Heart right ventricle (tissue), 16 donors: Measurements from ENCODE around the gene DYNLL2. TPM values are rescaled to one million over a fixed set of nuclear protein-coding genes. Genes with fewer than 3 reads are reported as not detected.
"Not testable (repeated sequence)": the region's sequence is repeated elsewhere in the genome, so short reads cannot be mapped to it uniquely, and the experiment has no call there.

ENCODE experiments used
- ATAC-seq, 8 donors: fragments of 200-7000 bp; cut with Tn5 transposase; one replicate each; pipeline ENCODE4 v1.9.1; 2020; ENCODE audit warnings: mild to moderate bottlenecking in 8 of 8, moderate library complexity in 8 of 8, moderate number of reproducible peaks in 1 of 8
- DNase-seq, 2 donors: peaks; one replicate each; pipeline ENCODE4 v3.0.0-alpha.2; 2020
- H3K27ac ChIP-seq, 10 donors: fragments of 200-600 bp; sonication (generic) in 2 of 10; one replicate each; pipeline versions ENCODE4 v1.5.0 to v1.8.0; 2020 to 2022; ENCODE audit warnings: mild to moderate bottlenecking in 3 of 10
- H3K27me3 ChIP-seq, 7 donors: fragments of 200-600 bp; one replicate each; pipeline ENCODE4 v1.8.0; 2021 to 2022; ENCODE audit warnings: mild to moderate bottlenecking in 2 of 7
- H3K36me3 ChIP-seq, 9 donors: fragments of 200-600 bp; sonication (generic) in 1 of 9; one replicate each; pipeline versions ENCODE4 v1.5.0 to v1.8.0; 2020 to 2022; ENCODE audit warnings: mild to moderate bottlenecking in 2 of 9
- H3K4me1 ChIP-seq, 9 donors: fragments of 200-600 bp; sonication (generic) in 1 of 9; one replicate each; pipeline versions ENCODE4 v1.5.0 to v1.8.0; 2020 to 2022; ENCODE audit warnings: mild to moderate bottlenecking in 4 of 9
- H3K4me3 ChIP-seq, 10 donors: fragments of 200-600 bp; sonication (generic) in 2 of 10; one replicate each; pipeline versions ENCODE4 v1.5.0 to v1.8.0; 2020 to 2022; ENCODE audit warnings: mild to moderate bottlenecking in 7 of 10, moderate library complexity in 2 of 10
- H3K9me3 ChIP-seq, 11 donors: fragments of 200-600 bp in 10 of 11; sonication (generic) in 2 of 11; one replicate each; pipeline versions ENCODE4 v1.5.0 to v1.8.0; 2013 to 2022; ENCODE audit warnings: mild to moderate bottlenecking in 2 of 11, control low read depth in 1 of 11, moderate library complexity in 1 of 11
- WGBS, 2 donors: extraction: QIAGEN DNeasy Blood & Tissue Kit; methylation state at CpG; one replicate each; pipeline ENCODE4 v1.1.7; 2013; ENCODE audit warnings: inconsistent platforms in 1 of 2; 5-methylcytosine and 5-hydroxymethylcytosine counted together
- intact Hi-C, 10 donors: fragments of 100-400 bp; cut with DNase I; formaldehyde crosslinking; loops; one replicate each; pipeline versions ENCODE4 v1.11.1 to v1.14.2; 2022
- polyA plus RNA-seq, 2 donors: library from polyadenylated mRNA; stranded (reverse); fragments of 200-250 nt; gene quantifications; one replicate each; pipeline ENCODE4 v1.2.3, GENCODE V29; 2013
- total RNA-seq, 10 donors: library from RNA; stranded (reverse); fragmentation: NEBNext Ultra II Directional in 3 of 10; extraction: Animal tissue kit (Norgen Biotek cat#: 25700) in 3 of 10; gene quantifications; one replicate each; pipeline versions ENCODE4 v1.2.1 to v1.2.4, GENCODE V29; 2021 to 2023
- TF ChIP-seq, protein P1 (sequence below), 9 donors: fragments of 200-600 bp; sonication (generic) in 2 of 9; IDR thresholded peaks; one replicate each; pipeline versions ENCODE4 v1.5.0 to v1.8.0; 2021 to 2022; ENCODE audit warnings: antibody characterized with exemption in 9 of 9, mild to moderate bottlenecking in 5 of 9, moderate library complexity in 1 of 9
- donor health status: Arrhythmogenic right ventricular cardiomyopathy.
- donor health status: ischemic (EF 13 %, LVEDD 7.1; RV severe dilation, severe dysfunction).
- donor health status: healthy with polysubstance abuse.
- donor health status: DM: no; HTN: yes; CAD: no.
- donor health status: DM: no; HTN: no; CAD: no.
- donor health status: ischemic (EF 25% LVEDD 6.9; RV normal size, moderate dysfunction).
- donor health status: ischemic (EF 25% LVEDD 5.7; RV mildly dilated, moderate dysfunction).
- donor health status: healthy.
- donor health status: DM: yes; HTN: yes; CAD: no.
- donor health status: Ischemic cardiomyopathy.
- donor health status: ischemic (EF 35%, LVEDD 5.7; RV mildly dilated, moderate dysfunction).
- donor health status: nonischemic (EF 11% LVEDD 7.7; RV severe dilation, severe dysfunction).
- donor health status: DM: yes; HTN: yes; CAD: no.
- donor health status: PGD.
- donor health status: ischemic (EF 29% LVEDD 5.4; RV normal size, mild dysfunction).
- donor health status: nonischemic (EF 23%, LVEDD 6.1; RV moderate dilation, normal function).

The DYNLL2 gene
- total and polyA plus RNA-seq, 12 donors: 45.3 to 105 (median 79.6) TPM

DNA sequence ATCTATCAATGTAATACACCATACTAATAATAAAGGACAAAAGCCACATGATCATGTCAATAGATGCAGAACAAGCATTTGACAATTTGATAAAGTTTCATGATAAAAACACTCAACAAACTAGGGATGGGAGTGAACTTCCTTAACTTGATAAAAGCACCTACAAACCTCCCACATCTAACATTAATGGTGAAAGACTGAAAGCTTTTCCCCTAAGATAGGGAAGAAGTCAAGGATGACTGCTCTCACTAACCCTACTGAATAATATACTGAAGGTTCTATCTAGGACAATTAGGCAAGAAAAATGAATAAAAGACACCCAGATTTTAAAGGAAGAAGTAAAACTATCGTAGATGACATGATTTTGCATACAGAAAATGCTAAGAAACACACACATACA, 10.4 kb upstream of the DYNLL2 start:
- peaks cover 0 to 27% (median 0%) of the 10 kb centered on the region in 7 donors for H3K27me3 ChIP-seq
- no peak overlapping the region for H3K27ac ChIP-seq
- no peaks in the 10 kb centered on the region for H3K4me1 ChIP-seq
- H3K36me3 ChIP-seq: no peaks in the 10 kb centered on the region
- TF ChIP-seq, protein P1, sequence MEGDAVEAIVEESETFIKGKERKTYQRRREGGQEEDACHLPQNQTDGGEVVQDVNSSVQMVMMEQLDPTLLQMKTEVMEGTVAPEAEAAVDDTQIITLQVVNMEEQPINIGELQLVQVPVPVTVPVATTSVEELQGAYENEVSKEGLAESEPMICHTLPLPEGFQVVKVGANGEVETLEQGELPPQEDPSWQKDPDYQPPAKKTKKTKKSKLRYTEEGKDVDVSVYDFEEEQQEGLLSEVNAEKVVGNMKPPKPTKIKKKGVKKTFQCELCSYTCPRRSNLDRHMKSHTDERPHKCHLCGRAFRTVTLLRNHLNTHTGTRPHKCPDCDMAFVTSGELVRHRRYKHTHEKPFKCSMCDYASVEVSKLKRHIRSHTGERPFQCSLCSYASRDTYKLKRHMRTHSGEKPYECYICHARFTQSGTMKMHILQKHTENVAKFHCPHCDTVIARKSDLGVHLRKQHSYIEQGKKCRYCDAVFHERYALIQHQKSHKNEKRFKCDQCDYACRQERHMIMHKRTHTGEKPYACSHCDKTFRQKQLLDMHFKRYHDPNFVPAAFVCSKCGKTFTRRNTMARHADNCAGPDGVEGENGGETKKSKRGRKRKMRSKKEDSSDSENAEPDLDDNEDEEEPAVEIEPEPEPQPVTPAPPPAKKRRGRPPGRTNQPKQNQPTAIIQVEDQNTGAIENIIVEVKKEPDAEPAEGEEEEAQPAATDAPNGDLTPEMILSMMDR (IDR thresholded peaks at IDR 0.05): no peak
- DNase-seq (no peak), ATAC-seq (no peak)
- H3K9me3 ChIP-seq: no peaks in the 10 kb centered on the region
- intact Hi-C loops: no loop called here
- 70 to 84% methylated on average over 1 of the region's 1 CpG for WGBS, 2 donors
- H3K4me3 ChIP-seq: no peak overlapping the region

GRCh38 chr17:58073266-58073665, 10.0 kb upstream of the DYNLL2 start:
- intact Hi-C loops, DNase-seq, H3K9me3 ChIP-seq, H3K4me3 ChIP-seq, H3K27ac ChIP-seq, H3K4me1 ChIP-seq, ATAC-seq, H3K36me3 ChIP-seq: not testable (repeated sequence)
- H3K27me3 ChIP-seq: peaks cover 0 to 28% (median 0%) of the 10 kb centered on the region in 7 donors
- WGBS, 2 donors: 17 to 36% methylated on average over 6 of the region's 7 CpGs

DNA sequence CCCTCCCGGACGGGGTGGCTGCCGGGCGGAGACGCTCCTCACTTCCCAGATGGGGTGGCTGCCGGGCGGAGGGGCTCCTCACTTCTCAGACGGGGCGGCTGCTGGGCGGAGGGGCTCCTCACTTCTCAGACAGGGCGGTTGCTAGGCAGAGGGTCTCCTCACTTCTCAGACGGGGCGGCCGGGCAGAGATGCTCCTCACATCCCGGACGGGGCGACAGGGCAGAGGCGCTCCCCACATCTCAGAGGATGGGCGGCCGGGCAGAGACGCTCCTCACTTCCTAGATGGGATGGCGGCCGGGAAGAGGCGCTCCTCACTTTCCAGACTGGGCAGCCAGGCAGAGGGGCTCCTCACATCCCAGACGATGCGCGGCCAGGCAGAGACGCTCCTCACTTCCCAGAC, 8.8 kb upstream of the DYNLL2 start:
- H3K27me3 ChIP-seq: peaks cover 0 to 32% (median 0%) of the 10 kb centered on the region in 7 donors
- ATAC-seq, H3K4me1 ChIP-seq, DNase-seq, H3K4me3 ChIP-seq, intact Hi-C loops, H3K27ac ChIP-seq, H3K9me3 ChIP-seq, H3K36me3 ChIP-seq: not testable (repeated sequence)
- WGBS, 2 donors: 93 to 100% methylated on average over 3 to 15 of the region's 28 CpGs

GRCh38 chr17:58079300-58080033, 3.8 kb upstream of the DYNLL2 start:
- Histone ChIP-seq H3K27ac (no peak overlapping the region), H3K4me3 (no peak overlapping the region), H3K4me1 (peaks cover 0 to 11% (median 9%) of the 10 kb centered on the region in 9 donors), H3K36me3 (no peaks in the 10 kb centered on the region), H3K27me3 (peaks cover 0 to 20% (median 0%) of the 10 kb centered on the region in 7 donors), H3K9me3 (no peaks in the 10 kb centered on the region)
- TF ChIP-seq, protein P1 (IDR thresholded peaks at IDR 0.05): no peak
- intact Hi-C loops: loop anchor here in 8 of 10 donors (5.0 to 10.0 kb wide), 4 partner anchors 65 to 225 kb away; partner anchors contain the start of genes MRPS23 (in 4 of the 8) and SRSF1 (in 3 of the 8)
- ATAC-seq (no peak), DNase-seq (no peak)
- WGBS, 2 donors: 71 to 72% methylated on average over 6 of the region's 6 CpGs

DNA sequence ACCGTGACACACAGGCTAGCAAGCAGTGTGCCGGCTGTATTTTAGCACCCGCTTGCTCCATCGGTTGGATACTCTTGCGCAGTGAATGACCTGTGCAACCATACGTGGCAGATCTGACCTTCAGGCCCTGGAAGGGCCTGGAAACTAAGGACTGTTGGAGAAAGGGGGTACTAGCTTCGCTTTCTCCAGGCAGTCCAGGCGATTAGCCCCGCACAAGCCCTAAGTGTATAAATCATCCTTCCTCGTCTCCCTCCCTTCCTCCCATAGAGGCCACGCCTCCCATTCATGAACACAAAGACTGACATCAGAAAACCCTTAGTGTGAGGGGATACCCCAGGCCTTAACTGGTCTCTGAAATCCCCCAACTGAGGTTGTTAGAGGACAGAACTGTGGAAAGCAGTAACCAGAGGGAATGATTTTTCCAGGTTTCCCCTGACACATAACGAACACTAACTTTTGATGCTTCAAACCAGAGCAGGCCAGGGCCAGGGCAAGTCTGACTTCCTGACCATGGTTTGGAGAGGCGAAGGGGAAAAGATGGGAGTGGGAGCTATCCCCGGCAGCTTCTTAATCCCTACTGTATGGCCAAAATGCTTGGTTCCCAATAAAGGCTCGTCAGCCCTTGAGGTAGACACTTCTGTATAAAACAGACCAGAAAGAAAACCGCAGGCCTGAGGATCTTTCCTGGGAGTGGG, 1.4 kb upstream of the DYNLL2 start:
- 88% methylated on average over 16 of the region's 16 CpGs for WGBS, 2 donors
- H3K4me3 ChIP-seq: no peak overlapping the region
- H3K36me3 ChIP-seq: peaks cover 0 to 18% (median under 1%) of the 10 kb centered on the region in 9 donors
- H3K4me1 ChIP-seq: peaks cover 3 to 34% (median 31%) of the 10 kb centered on the region in 9 donors
- ATAC-seq (no peak), DNase-seq (no peak)
- TF ChIP-seq, protein P1 (IDR thresholded peaks at IDR 0.05): no peak
- H3K27ac ChIP-seq: peak overlapping the region in 1 of 10 donors; percentile 98
- H3K27me3 ChIP-seq: peaks cover 0 to 7% (median 0%) of the 10 kb centered on the region in 7 donors
- no peaks in the 10 kb centered on the region for H3K9me3 ChIP-seq
- intact Hi-C loops: loop anchor here in 8 of 10 donors (2.0 to 10.0 kb wide), 5 partner anchors 67 to 227 kb away; partner anchors contain the start of genes MRPS23 (in 4 of the 8) and SRSF1 (in 4 of the 8)
